SK-N-SH (cell line): ENCODE results near the gene BAHCC1. TPM values are rescaled to one million over a fixed set of nuclear protein-coding genes. Genes with fewer than 3 reads are reported as not detected.

ENCODE experiments used
- CTCF ChIA-PET: fragments of 300-600, 350-600 bp; formaldehyde crosslinking; extraction: SDS; loops from one replicate; lab custom pipeline; 2021; lab: Yijun Ruan, JAX
- POLR2A ChIA-PET: fragments of 350-600 bp; sonication (Branson Sonifier 250); formaldehyde crosslinking; extraction: SDS; loops from one replicate; lab custom pipeline; 2020; ENCODE audit warnings: antibody characterized with exemption, inconsistent platforms; lab: Yijun Ruan, JAX
- DNase-seq: peaks from one replicate; pipeline ENCODE4 v3.0.0; 2012
- H2AFZ ChIP-seq: fragments of 200-600 bp; sonication (generic); 2 replicates; pipeline ENCODE4 v1.8.1; 2016; ENCODE audit warnings: antibody characterized with exemption, mild to moderate bottlenecking, low read depth
- H3F3A ChIP-seq: fragments of 200-600 bp; sonication (generic); replicated peaks from 2 replicates; pipeline ENCODE3; 2016; ENCODE audit warnings: antibody characterized with exemption, mild to moderate bottlenecking; ENCODE audit not compliant: insufficient read depth
- H3K27ac ChIP-seq, 2 experiments: fragments of 200-500 bp in 1 of 2; fragments of 200-600 bp in 1 of 2; sonication (Bioruptor generic) in 1 of 2; sonication (generic), shearing (Covaris generic) in 1 of 2; 2 replicates each; pipeline versions ENCODE4 v1.5.1 to v1.6.1; 2014 to 2016; ENCODE audit warnings: low read depth in 2 of 2, inconsistent platforms in 1 of 2, low read length in 1 of 2, mild to moderate bottlenecking in 1 of 2, mixed read lengths in 1 of 2
- H3K27me3 ChIP-seq: fragments of 200-600 bp; sonication (generic), shearing (Covaris generic); 2 replicates; pipeline ENCODE4 v1.6.1; 2016; ENCODE audit warnings: mixed run types; ENCODE audit not compliant: insufficient read depth
- H3K36me3 ChIP-seq, 2 experiments: fragments of 200-500 bp in 1 of 2; fragments of 200-600 bp in 1 of 2; sonication (Bioruptor generic) in 1 of 2; sonication (generic) in 1 of 2; replicated peaks in 1 of 2; 2 replicates each; pipeline versions ENCODE3 to v1.5.1; 2014 to 2016; ENCODE audit warnings: low read length in 1 of 2, mild to moderate bottlenecking in 1 of 2; ENCODE audit not compliant: insufficient read depth in 2 of 2, control insufficient read depth in 1 of 2
- H3K4me1 ChIP-seq, 2 experiments: fragments of 200-500 bp in 1 of 2; fragments of 200-600 bp in 1 of 2; sonication (Bioruptor generic) in 1 of 2; sonication (generic), shearing (Covaris generic) in 1 of 2; 2 replicates each; pipeline versions ENCODE4 v1.5.1 to v1.6.1; 2014 to 2016; ENCODE audit warnings: low read depth in 1 of 2, low read length in 1 of 2, mixed run types in 1 of 2; ENCODE audit not compliant: insufficient read depth in 2 of 2, control insufficient read depth in 1 of 2
- H3K4me2 ChIP-seq: fragments of 200-600 bp; sonication (generic), shearing (Covaris generic); 2 replicates; pipeline ENCODE4 v1.6.1; 2017; ENCODE audit warnings: mixed run types
- H3K4me3 ChIP-seq, 2 experiments: fragments of 200-500 bp in 1 of 2; fragments of 200-600 bp in 1 of 2; sonication (Bioruptor generic) in 1 of 2; sonication (generic), shearing (Covaris generic) in 1 of 2; 2 replicates each; pipeline versions ENCODE4 v1.5.1 to v1.8.1; 2014 to 2016; ENCODE audit warnings: low read depth in 2 of 2, inconsistent platforms in 1 of 2, low read length in 1 of 2, mild to moderate bottlenecking in 1 of 2, mixed read lengths in 1 of 2, moderate library complexity in 1 of 2
- H3K79me2 ChIP-seq: fragments of 200-600 bp; sonication (generic); 2 replicates; pipeline ENCODE4 v1.8.1; 2017; ENCODE audit warnings: mild to moderate bottlenecking; ENCODE audit not compliant: insufficient read depth
- H3K9ac ChIP-seq: fragments of 200-600 bp; sonication (generic); 2 replicates; pipeline ENCODE4 v1.6.1; 2017; ENCODE audit warnings: mixed run types
- H3K9me2 ChIP-seq: fragments of 200-600 bp; sonication (generic); 2 replicates; pipeline ENCODE4 v1.6.1; 2017; ENCODE audit warnings: mixed run types
- H3K9me3 ChIP-seq: fragments of 200-600 bp; sonication (generic); 2 replicates; pipeline ENCODE4 v1.6.1; 2017; ENCODE audit warnings: mixed run types, mild to moderate bottlenecking, moderate library complexity
- H4K20me1 ChIP-seq: fragments of 200-600 bp; sonication (generic); 2 replicates; pipeline ENCODE4 v1.6.1; 2017; ENCODE audit warnings: mild to moderate bottlenecking, mixed run types; ENCODE audit not compliant: insufficient read depth
- EZH2phosphoT487 ChIP-seq: fragments of 200-600 bp; sonication (generic); IDR thresholded peaks from 2 replicates; pipeline ENCODE4 v1.6.1; 2017; ENCODE audit warnings: low read depth, mixed run types, mild to moderate bottlenecking, antibody characterized with exemption, moderate library complexity, borderline replicate concordance
- FOSL2 ChIP-seq: IDR thresholded peaks from 2 replicates; pipeline ENCODE4 v1.4.0; 2012; ENCODE audit warnings: low read depth, mild to moderate bottlenecking, moderate library complexity, borderline replicate concordance
- GABPA ChIP-seq: IDR thresholded peaks from 2 replicates; pipeline ENCODE4 v1.4.0; 2012; ENCODE audit warnings: low read depth, mild to moderate bottlenecking
- GATA2 ChIP-seq: sonication (generic); formaldehyde crosslinking; IDR thresholded peaks from 2 replicates; pipeline ENCODE4 v1.5.0; 2020; ENCODE audit warnings: mild to moderate bottlenecking, missing genetic modification reagents
- MXI1 ChIP-seq: IDR thresholded peaks from 2 replicates; pipeline ENCODE4 v1.6.1; 2012; ENCODE audit warnings: mild to moderate bottlenecking, low read depth, low read length, improper control_type of control experiment
- NFIC ChIP-seq: IDR thresholded peaks from 2 replicates; pipeline ENCODE4 v1.4.0; 2012; ENCODE audit warnings: borderline replicate concordance
- NRF1 ChIP-seq: IDR thresholded peaks from 2 replicates; pipeline ENCODE4 v1.6.1; 2012; ENCODE audit warnings: low read depth, mild to moderate bottlenecking, low read length
- PBX3 ChIP-seq: IDR thresholded peaks from 2 replicates; pipeline ENCODE4; 2012
- POLR2AphosphoS5 ChIP-seq: IDR thresholded peaks from 2 replicates; pipeline ENCODE4 v1.6.1; 2012; ENCODE audit warnings: low read depth, low read length
- RAD21 ChIP-seq: IDR thresholded peaks from 2 replicates; pipeline ENCODE4 v1.6.1; 2012; ENCODE audit warnings: mild to moderate bottlenecking, low read length
- RCOR1 ChIP-seq: fragments of 150-350 bp; IDR thresholded peaks from 2 replicates; pipeline ENCODE4 v1.6.1; 2017; ENCODE audit warnings: antibody characterized with exemption, low read length
- REST ChIP-seq: IDR thresholded peaks from 2 replicates; pipeline ENCODE4 v1.6.1; 2012; ENCODE audit warnings: mild to moderate bottlenecking, low read depth, low read length, moderate library complexity
- RFX5 ChIP-seq: IDR thresholded peaks from 2 replicates; pipeline ENCODE4 v1.6.1; 2012; ENCODE audit warnings: mild to moderate bottlenecking, improper control_type of control experiment, low read length
- RXRA ChIP-seq: IDR thresholded peaks from 2 replicates; pipeline ENCODE4 v1.4.0; 2012; ENCODE audit warnings: low read depth, mild to moderate bottlenecking, borderline replicate concordance
- SMC3 ChIP-seq: IDR thresholded peaks from 2 replicates; pipeline ENCODE4 v1.6.1; 2012; ENCODE audit warnings: low read depth, low read length, improper control_type of control experiment
- TAF1 ChIP-seq: IDR thresholded peaks from 2 replicates; pipeline ENCODE4 v1.6.1; 2012; ENCODE audit warnings: low read depth, mild to moderate bottlenecking, low read length, moderate library complexity, borderline replicate concordance
- TCF12 ChIP-seq: IDR thresholded peaks from 2 replicates; pipeline ENCODE4 v1.4.0; 2012
- TEAD4 ChIP-seq: IDR thresholded peaks from 2 replicates; pipeline ENCODE4 v1.4.0; 2012; ENCODE audit warnings: mild to moderate bottlenecking, borderline replicate concordance; ENCODE audit not compliant: insufficient read depth
- USF1 ChIP-seq: IDR thresholded peaks from 2 replicates; pipeline ENCODE4 v1.4.0; 2012; ENCODE audit warnings: low read depth, borderline replicate concordance
- YY1 ChIP-seq: IDR thresholded peaks from 2 replicates; pipeline ENCODE4 v1.4.0; 2012; ENCODE audit warnings: low read depth, mild to moderate bottlenecking
- WGBS: methylation state at CpG from one replicate; pipeline ENCODE4 v1.1.6; 2017; ENCODE audit warnings: low lambda C conversion rate; 5-methylcytosine and 5-hydroxymethylcytosine counted together
- polyA plus RNA-seq, 3 experiments: library from polyadenylated mRNA; depleted of rRNA; stranded (reverse); fragments of >200 nt; gene quantifications; 2 replicates each; pipeline ENCODE4 v1.2.3, GENCODE V29; 2012

The BAHCC1 gene
- polyA plus RNA-seq, 1 of the 3 experiments (the other 2 are of a cell fraction), result 6.4 TPM

- TF ChIP-seq REST, result no peak
- TF ChIP-seq POLR2AphosphoS5, result no peak
Measured at GRCh38 chr17:81456091-81456490, 60.8 kb downstream of the BAHCC1 start (continued).

- no peaks in the 10 kb centered on the region for H3F3A ChIP-seq
- H3K4me2 ChIP-seq, result no peak overlapping the region
- POLR2A ChIA-PET, result no interaction called here
- CTCF ChIA-PET, result interaction anchor here (0.7 to 9.8 kb wide), 5 partner anchors 15 to 385 kb away, joined by 3 to 85 read pairs (median 4); no protein-coding TSS in a partner anchor
- H3K79me2 ChIP-seq, result no peaks in the 10 kb centered on the region
- no peaks in the 10 kb centered on the region for H4K20me1 ChIP-seq
- no peak overlapping the region for H2AFZ ChIP-seq
- DNase-seq, result no peak
- WGBS, result 83% methylated on average over 7 of the region's 7 CpGs
- no peaks in the 10 kb centered on the region for H3K27me3 ChIP-seq
- H3K4me1 ChIP-seq, result peaks cover 0 to 12% of the 10 kb centered on the region in 2 experiments; a peak in 1 of 4 replicates
- H3K9me2 ChIP-seq, result no peaks in the 10 kb centered on the region
- H3K4me3 ChIP-seq, result no peak overlapping the region
- H3K27ac ChIP-seq, result no peak overlapping the region
- H3K9me3 ChIP-seq, result no peaks in the 10 kb centered on the region
- no peaks in the 10 kb centered on the region for H3K36me3 ChIP-seq
- TF ChIP-seq POLR2AphosphoS5, result no peak
- no peak for TF ChIP-seq RFX5
- TF ChIP-seq FOSL2, result no peak
- TF ChIP-seq GATA2 (CRISPR knock-in tag), result no peak
- TF ChIP-seq EZH2phosphoT487, result no peak
- no peak for TF ChIP-seq MXI1
- no peak for TF ChIP-seq NFIC
- no peak for TF ChIP-seq TAF1
- no peak for TF ChIP-seq GABPA
- no peak for TF ChIP-seq RXRA
- no peak for TF ChIP-seq RAD21
- no peak for TF ChIP-seq YY1
- TF ChIP-seq TCF12, result no peak
- no peak for TF ChIP-seq PBX3
- TF ChIP-seq NRF1, result no peak
- TF ChIP-seq USF1, result no peak
- no peak for TF ChIP-seq RCOR1
- TF ChIP-seq TEAD4, result no peak
- TF ChIP-seq SMC3, result no peak
- TF ChIP-seq, all 33 proteins: peak for 0
- H3K9ac ChIP-seq, result no peak overlapping the region
Measured at GRCh38 chr17:81456798-81457197, 61.5 kb downstream of the BAHCC1 start.
